MCF 10A (cell line): ENCODE results near the gene S100Z. TPM values are rescaled to one million over a fixed set of nuclear protein-coding genes. Genes with fewer than 3 reads are reported as not detected.

Experiments
- BruUV-seq: library from RNA; stranded (reverse); fragments of 400-500 nt; replicated peaks from 2 replicates; lab custom pipeline; 2021; lab: Mats Ljungman, UMichigan
- CTCF ChIA-PET: fragments of 300-600 bp; sonication (Branson Sonifier 250); formaldehyde crosslinking; extraction: SDS; loops from one replicate; lab custom pipeline; 2021; ENCODE audit warnings: antibody characterized with exemption, inconsistent platforms; lab: Yijun Ruan, JAX
- POLR2A ChIA-PET: fragments of 300-600, 350-650 bp; sonication (Branson Sonifier 250); formaldehyde crosslinking; extraction: SDS; loops from one replicate; lab custom pipeline; 2020; ENCODE audit warnings: antibody characterized with exemption, inconsistent platforms; lab: Yijun Ruan, JAX
- DNase-seq: peaks from one replicate; pipeline ENCODE4 v3.0.0-alpha.2; 2018; ENCODE audit not compliant: unreplicated experiment
- H3K27ac Mint-ChIP-seq: one replicate; pipeline ENCODE4 v1.8.0; 2022; ENCODE audit warnings: mild to moderate bottlenecking, low read depth, mixed read lengths; ENCODE audit not compliant: unreplicated experiment
- H3K27me3 Mint-ChIP-seq: one replicate; pipeline ENCODE4 v1.8.0; 2022; ENCODE audit warnings: mixed read lengths; ENCODE audit not compliant: insufficient read depth, unreplicated experiment
- H3K36me3 Mint-ChIP-seq: one replicate; pipeline ENCODE4 v1.8.0; 2022; ENCODE audit warnings: mild to moderate bottlenecking, moderate library complexity, mixed read lengths; ENCODE audit not compliant: insufficient read depth, unreplicated experiment
- H3K4me1 Mint-ChIP-seq: one replicate; pipeline ENCODE4 v1.8.0; 2022; ENCODE audit warnings: mixed read lengths; ENCODE audit not compliant: insufficient read depth, unreplicated experiment
- H3K4me3 Mint-ChIP-seq: one replicate; pipeline ENCODE4 v1.8.0; 2022; ENCODE audit warnings: mild to moderate bottlenecking, moderate library complexity, mixed read lengths; ENCODE audit not compliant: unreplicated experiment
- H3K9me3 Mint-ChIP-seq: one replicate; pipeline ENCODE4 v1.8.0; 2022; ENCODE audit warnings: mixed read lengths; ENCODE audit not compliant: unreplicated experiment
- intact Hi-C: fragments of 100-400 bp; cut with micrococcal nuclease; formaldehyde crosslinking; loops from 2 replicates; pipeline ENCODE4 v1.14.1; 2022
- total RNA-seq: library from RNA; stranded (reverse); gene quantifications from 2 replicates; pipeline ENCODE4 v1.2.3, GENCODE V29; 2022
- TF ChIP-seq, protein P1 (sequence below): fragments of 200-600 bp; IDR thresholded peaks from one replicate; pipeline ENCODE4 v1.8.0; 2022; ENCODE audit warnings: antibody characterized with exemption, mild to moderate bottlenecking; ENCODE audit not compliant: unreplicated experiment

S100Z gene
- total RNA-seq, 1 experiment from 2014 or later: not detected

DNA sequence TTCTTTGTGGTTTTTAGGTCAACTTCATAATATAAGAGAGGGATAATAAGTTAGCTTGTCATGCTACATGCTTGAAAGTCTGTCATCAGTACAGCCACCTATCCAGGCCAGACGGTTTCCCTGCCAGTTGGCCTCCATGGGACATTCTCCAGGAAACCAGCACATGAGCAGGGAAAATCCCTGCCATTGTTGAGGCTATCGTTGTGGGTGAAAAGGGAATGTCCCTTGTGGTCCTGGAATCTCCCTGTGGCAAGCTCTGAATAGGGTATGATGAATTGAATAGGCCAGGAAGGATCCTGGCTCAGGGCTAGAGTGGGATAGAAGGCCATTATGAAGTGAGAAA is 18.7 kb upstream of the S100Z start:
- H3K9me3 Mint-ChIP-seq: no peaks in the 10 kb centered on the region
- TF ChIP-seq, protein P1, sequence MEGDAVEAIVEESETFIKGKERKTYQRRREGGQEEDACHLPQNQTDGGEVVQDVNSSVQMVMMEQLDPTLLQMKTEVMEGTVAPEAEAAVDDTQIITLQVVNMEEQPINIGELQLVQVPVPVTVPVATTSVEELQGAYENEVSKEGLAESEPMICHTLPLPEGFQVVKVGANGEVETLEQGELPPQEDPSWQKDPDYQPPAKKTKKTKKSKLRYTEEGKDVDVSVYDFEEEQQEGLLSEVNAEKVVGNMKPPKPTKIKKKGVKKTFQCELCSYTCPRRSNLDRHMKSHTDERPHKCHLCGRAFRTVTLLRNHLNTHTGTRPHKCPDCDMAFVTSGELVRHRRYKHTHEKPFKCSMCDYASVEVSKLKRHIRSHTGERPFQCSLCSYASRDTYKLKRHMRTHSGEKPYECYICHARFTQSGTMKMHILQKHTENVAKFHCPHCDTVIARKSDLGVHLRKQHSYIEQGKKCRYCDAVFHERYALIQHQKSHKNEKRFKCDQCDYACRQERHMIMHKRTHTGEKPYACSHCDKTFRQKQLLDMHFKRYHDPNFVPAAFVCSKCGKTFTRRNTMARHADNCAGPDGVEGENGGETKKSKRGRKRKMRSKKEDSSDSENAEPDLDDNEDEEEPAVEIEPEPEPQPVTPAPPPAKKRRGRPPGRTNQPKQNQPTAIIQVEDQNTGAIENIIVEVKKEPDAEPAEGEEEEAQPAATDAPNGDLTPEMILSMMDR: no peak
- ChIA-PET POLR2A (interaction anchor here (0.6 to 1.0 kb wide), 3 partner anchors 8 to 241 kb away, joined by 3 to 4 read pairs (median 3); no protein-coding TSS in a partner anchor), CTCF (interaction anchor here (0.8 kb wide), 1 partner anchor 17 kb away, joined by 3 read pairs; no protein-coding TSS in a partner anchor)
- BruUV-seq: no TSS peak
- no peak for DNase-seq
- H3K27me3 Mint-ChIP-seq: no peaks in the 10 kb centered on the region
- H3K27ac Mint-ChIP-seq: peak overlapping the region; percentile 39
- H3K36me3 Mint-ChIP-seq: peaks cover 50% of the 10 kb centered on the region
- peaks cover 18% of the 10 kb centered on the region for H3K4me1 Mint-ChIP-seq
- intact Hi-C loops: no loop called here
- no peak overlapping the region for H3K4me3 Mint-ChIP-seq

DNA sequence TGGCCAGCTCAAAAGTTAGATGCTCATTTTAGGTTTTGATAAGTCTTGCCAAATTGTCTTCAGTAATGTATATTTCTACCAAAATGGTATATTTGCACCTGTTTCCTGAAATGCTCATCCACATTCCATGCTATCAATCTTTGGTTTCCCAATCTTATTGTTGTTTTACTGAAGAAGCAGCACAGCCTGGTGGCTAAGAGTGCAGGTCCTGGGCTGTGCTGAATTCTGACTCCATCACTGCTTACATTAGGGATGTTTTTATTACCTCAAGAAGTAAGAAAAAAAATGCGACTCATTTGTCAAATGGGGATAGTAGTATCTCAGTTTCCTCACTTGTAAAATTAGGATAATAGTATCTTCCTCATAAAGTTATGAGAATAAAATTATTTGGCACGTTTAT is 13.6 kb upstream of the S100Z start:
- Mint-ChIP-seq H3K27ac (no peak overlapping the region), H3K36me3 (peaks cover 53% of the 10 kb centered on the region), H3K27me3 (no peaks in the 10 kb centered on the region), H3K4me3 (no peak overlapping the region), H3K4me1 (peaks cover 7% of the 10 kb centered on the region), H3K9me3 (no peaks in the 10 kb centered on the region)
- intact Hi-C loops: no loop called here
- TF ChIP-seq, protein P1: peak; percentile 8
- ChIA-PET CTCF (interaction anchor here (0.6 kb wide), 1 partner anchor 1538 kb away, joined by 3 read pairs; no protein-coding TSS in a partner anchor), POLR2A (no interaction called here)
- no TSS peak for BruUV-seq
- peak; percentile 22 for DNase-seq

- no TSS peak for BruUV-seq
- Mint-ChIP-seq H3K36me3 (peaks cover 53% of the 10 kb centered on the region), H3K4me3 (no peak overlapping the region), H3K27me3 (no peaks in the 10 kb centered on the region), H3K4me1 (peaks cover 5% of the 10 kb centered on the region), H3K9me3 (no peaks in the 10 kb centered on the region), H3K27ac (no peak overlapping the region)
- ChIA-PET CTCF (interaction anchor here (0.6 kb wide), 1 partner anchor 1538 kb away, joined by 3 read pairs; no protein-coding TSS in a partner anchor), POLR2A (interaction anchor here (0.7 kb wide), 1 partner anchor 300 kb away, joined by 3 read pairs; no protein-coding TSS in a partner anchor)
- intact Hi-C loops: no loop called here
- no peak for DNase-seq
- TF ChIP-seq, protein P1: no peak
Observed at GRCh38 chr5:76836585-76836984, 13.2 kb upstream of the S100Z start.

- peak; percentile 45 for DNase-seq
- no peak overlapping the region for H3K27ac Mint-ChIP-seq
- peaks cover 5% of the 10 kb centered on the region for H3K4me1 Mint-ChIP-seq
- H3K27me3 Mint-ChIP-seq: no peaks in the 10 kb centered on the region
- CTCF ChIA-PET: interaction anchor here (0.6 kb wide), 1 partner anchor 208 kb away, joined by 4 read pairs; no protein-coding TSS in a partner anchor
- no TSS peak for BruUV-seq
- H3K36me3 Mint-ChIP-seq: peaks cover 36% of the 10 kb centered on the region
- TF ChIP-seq, protein P1: no peak
- intact Hi-C loops: no loop called here
- no peak overlapping the region for H3K4me3 Mint-ChIP-seq
- H3K9me3 Mint-ChIP-seq: no peaks in the 10 kb centered on the region
- POLR2A ChIA-PET: interaction anchor here (0.6 to 1.2 kb wide), 3 partner anchors 8 to 20 kb away, joined by 3 to 4 read pairs (median 3); partner anchors contain the start of gene F2RL1
Observed at GRCh38 chr5:76838481-76839261, 11.1 kb upstream of the S100Z start.
